GM19099 (cell line): Measurements from ENCODE around the gene LSMEM2.
A peak's percentile ranks its signal among the peaks of the same experiment; 100 is the strongest.

Experiments
- POLR2A ChIP-seq: IDR thresholded peaks from 3 replicates; pipeline ENCODE4 v1.6.1; 2011; ENCODE audit warnings: low read depth; ENCODE audit not compliant: insufficient read length; ENCODE audit errors: extremely low read depth

Gene LSMEM2

DNA sequence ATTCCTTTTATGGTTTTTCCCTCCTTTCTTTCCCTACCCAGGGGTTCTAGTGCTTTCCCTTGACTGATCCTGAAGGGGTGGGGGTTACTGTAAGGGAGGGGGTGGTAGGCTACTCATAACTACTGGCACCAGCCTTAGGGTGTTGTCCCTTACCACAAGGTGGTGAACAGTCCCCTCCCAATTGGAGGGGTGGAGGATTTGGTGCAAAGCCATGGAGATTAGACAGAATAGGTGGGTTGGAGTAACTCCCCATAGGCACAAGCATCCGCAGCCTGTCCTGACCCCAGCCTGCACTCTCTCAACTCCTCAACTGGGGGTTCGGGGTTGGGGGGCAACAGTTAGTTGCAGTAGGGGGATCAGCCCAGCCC is 46.2 kb downstream of the LSMEM2 start:
- TF ChIP-seq POLR2A, result no peak

DNA sequence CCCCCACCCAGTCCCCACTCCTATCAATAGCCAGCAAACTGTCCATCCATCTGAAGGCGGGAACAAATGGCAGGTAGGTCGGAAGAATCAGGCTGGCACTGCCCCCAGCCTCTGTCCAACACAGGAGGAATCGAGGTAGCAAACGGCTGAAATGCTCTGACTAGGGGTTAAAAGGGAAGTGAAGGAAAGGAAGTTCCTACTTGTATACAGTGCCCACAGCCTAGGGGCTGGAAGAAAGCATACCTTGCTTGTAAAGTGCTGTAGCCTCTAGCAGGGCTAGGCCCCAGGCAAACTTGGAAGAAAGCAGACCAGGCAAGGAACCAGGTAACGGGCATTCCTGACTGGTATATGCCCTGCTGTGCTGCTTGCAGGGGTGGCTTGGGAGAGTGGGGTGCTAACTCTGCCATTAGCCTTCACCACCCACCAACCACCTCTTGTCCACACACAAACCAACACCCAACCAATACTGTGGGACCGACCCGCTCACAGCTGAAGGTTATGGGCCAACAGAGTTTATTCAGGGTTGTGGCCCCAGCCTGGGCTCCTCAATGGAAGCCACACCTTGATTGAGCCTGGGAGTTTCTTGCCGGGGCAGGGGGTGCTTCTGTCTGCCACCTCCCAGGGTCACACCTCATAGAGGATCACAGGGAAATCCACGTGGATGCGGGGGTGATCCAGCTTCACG is 46.8 kb downstream of the LSMEM2 start:
- no peak for TF ChIP-seq POLR2A

DNA sequence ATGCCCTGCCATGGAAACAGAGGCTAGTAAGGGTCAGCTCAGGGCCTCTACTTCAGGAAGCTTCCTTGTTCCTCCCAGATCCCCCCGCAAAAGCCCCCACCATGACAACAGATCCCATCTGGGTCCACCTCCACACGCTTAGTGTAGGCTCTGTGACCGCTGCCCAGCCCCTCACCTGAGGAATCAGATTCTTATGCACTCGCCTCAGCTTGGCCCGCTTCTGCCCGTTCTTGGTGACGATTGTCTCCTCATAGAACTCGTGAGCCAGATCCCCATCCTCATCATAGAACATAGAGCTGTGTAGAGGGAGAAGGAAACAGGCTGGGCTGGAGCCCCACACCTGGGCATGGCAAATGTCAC is 47.3 kb downstream of the LSMEM2 start:
- no peak for TF ChIP-seq POLR2A

DNA sequence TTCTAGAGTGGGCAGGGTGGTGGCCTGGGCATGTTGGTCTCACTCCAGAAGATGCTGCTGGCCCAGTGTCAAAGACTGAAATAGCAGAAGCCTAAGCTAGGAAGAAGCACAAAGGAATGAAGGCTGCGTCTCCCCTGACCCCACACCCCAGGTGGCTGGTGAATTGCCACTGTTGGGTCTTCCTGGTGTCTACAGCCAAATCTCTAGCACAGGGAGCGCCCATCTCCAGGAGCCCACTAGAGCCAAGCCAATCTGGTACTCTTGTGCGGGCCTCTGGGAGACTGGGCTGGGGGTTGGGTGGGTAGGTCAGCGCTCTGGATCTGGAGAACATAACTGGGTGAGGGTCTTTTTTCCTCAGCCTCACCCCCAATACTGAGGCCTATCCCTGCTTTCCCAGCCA is 48.2 kb downstream of the LSMEM2 start:
- no peak for TF ChIP-seq POLR2A

DNA sequence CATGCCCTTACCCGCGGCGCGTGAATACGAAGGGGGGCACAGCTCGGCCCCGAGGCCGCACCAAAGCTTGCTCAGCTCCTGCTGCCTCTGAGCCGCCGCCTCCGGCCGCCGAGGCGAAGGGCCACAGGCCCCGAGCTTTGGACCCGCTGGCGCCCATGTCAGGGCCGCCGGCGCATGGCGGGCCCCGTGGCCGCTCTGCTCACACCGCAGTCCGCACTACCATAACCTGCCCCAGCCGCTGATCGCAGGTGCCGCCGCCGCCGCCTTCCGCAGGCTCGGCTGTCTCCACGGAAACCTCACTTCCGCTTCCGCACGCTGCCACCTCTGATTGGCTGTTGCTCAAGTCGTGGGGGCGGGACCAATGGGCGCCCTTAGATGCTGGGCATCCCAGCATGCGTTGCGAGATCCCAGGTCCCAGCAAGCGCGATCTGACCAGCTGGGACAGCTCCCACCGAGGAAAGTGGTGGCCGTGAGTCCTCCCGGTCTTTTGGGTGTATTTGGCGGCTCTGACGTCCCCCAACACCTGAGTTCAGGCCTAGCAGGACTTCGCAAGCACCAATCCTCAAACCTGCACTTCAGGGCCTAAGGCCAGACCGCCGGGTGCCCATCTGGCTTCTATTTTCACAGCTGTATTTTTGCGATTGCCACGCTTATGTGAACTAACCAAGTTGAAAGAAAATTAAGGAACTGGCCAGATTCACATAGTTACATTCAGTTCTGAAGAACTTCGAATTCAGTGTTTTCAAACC is 49.2 kb downstream of the LSMEM2 start, which contains the start of gene TUSC2:
TSS of gene TUSC2 (minus strand) at position 281 of the 749 bp plus-strand sequence. CDS start at position 157, 124 bp downstream.
- TF ChIP-seq POLR2A, result peak; percentile 92

DNA sequence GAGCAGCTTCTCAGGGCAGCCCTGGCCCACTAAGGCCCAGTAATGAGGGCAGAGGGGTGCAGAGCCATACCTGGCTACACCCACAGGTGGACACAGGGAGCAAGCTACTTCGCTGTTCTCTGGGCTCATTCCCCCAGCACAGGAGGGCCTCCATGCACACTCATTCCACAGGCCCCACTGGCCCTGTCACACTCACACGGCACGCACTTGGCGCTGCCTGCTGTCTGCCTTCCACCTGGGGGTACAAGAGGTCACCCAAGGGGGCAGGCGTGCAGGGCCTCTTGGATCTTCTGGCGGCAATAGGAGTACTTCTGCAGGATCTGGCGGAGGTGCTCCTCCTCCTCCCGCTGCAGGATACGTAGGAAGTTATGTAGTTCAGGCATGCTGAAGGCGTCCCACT is 51.4 kb downstream of the LSMEM2 start:
- TF ChIP-seq POLR2A, result no peak

DNA sequence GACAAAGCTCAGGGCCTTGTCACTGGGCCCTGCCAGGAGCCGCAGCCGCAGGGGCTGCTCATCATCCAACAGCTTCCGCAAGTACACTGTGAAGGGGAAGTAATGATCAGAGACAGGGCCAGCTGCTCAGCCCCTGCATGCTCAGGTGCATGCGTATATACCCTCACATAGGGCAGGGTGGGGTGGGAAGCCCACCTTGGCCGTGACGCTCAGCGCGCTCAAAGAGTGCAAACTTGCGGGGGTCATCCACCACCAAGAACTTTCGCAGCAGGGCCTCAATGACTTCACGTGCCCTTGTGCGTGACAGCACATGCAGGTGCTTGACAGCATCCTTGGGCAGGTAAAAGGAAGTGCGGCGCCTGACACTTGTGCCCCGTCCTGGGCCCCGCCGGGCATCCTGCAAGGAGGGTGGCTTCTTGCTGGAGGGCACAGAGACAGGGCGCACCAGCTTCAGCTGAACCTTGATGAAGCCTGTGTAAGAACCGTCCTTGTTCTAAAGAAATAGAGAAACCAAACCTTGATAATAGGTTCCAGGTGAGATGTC is 52.5 kb downstream of the LSMEM2 start:
- TF ChIP-seq POLR2A, result no peak

DNA sequence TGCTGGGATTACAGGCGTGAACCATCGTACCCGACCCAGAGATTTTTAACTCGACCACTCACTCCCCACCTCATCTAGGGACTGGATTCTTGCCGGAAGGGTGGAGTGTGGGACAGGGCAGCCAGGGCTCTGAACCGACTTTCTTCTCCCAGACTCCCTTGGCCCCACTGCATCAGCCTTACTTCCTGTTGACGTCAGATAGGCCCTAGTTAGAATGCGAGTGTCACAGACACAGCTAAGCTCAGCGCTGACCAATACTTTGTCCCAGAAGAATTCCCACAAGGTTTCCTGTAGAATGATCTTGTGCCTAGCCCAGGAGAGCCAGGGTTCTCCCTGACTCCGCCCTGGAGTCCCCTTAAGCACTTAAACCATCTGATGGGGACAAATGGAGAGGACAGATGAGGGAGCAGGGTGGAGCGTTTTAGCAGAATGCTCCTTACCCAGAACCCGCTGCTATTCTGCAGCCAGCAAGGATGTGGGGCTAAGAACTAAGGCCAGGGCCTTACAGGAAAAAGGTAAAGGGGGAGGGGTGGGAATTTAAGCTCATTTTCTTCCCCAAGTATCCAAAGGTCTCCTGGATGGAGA is 54.9 kb downstream of the LSMEM2 start:
- TF ChIP-seq POLR2A, result no peak

DNA sequence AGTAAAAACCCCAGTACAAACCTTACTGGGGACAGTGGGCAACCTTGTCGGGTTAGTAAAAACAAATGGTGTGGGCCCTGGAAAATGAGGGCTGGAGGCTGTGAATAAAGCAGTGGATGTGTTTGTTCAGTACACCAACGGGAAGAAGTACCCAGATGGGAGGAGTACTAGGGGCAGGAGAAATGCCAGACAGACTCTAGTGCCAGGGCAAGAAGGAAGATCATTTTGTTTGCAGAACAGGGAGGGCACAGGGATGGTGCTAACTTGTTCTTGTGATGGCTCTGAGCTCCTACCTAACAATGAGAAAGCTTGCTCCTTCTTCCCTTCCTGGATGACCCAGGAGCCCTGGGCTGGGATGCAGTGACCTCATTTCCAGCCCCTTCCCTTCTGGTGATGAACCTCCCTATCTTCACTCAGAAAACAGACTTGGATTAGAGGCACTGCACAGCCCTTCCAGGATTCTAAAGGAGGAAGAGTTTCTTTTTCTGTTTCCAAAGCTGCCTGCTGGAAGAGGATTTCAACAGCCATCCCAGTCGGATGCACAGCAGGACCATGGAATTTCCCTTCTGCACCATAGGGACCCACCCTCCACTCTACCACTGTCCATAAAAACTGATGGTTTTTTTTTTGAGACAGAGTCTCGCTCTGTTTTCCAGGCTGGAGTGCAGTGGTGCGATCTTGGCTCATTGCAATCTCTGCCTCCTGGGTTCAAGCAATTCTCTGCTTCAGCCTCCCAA is 55.6 kb downstream of the LSMEM2 start:
- no peak for TF ChIP-seq POLR2A

DNA sequence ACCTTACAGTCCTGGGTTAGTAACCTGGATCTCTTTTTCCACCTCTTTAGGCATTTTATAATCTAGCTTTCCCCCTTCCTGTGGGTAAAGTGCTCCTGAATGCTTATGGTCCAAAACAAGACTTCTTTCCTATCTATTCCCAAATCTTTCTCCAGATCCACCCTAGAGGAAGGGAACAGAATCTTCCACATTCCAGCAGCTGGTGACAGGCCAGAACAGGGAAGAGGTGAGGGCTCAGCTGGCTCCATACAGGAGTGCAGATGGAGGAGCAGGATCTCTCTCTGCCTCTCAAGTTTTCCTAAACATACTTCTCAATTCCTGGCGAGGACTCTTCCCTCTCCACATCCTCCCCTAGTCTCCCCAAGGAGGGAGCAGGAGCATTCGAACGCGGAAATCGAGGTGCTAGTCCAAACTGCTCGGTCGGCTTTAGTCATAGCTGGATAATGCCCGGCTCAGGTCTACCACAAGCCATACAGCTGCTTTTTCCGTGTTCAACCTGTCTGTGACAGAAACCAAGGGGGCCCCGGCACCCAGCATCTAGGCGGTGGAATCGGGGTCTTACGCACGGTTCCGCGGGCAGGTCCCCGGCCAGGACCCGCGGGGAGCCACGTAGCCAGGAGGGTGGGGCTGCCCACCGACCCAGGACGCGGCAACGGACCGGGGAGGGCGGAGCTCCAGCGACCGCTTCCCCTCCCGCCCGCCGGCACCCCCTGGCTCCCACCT is 57.7 kb downstream of the LSMEM2 start:
- TF ChIP-seq POLR2A, result no peak

DNA sequence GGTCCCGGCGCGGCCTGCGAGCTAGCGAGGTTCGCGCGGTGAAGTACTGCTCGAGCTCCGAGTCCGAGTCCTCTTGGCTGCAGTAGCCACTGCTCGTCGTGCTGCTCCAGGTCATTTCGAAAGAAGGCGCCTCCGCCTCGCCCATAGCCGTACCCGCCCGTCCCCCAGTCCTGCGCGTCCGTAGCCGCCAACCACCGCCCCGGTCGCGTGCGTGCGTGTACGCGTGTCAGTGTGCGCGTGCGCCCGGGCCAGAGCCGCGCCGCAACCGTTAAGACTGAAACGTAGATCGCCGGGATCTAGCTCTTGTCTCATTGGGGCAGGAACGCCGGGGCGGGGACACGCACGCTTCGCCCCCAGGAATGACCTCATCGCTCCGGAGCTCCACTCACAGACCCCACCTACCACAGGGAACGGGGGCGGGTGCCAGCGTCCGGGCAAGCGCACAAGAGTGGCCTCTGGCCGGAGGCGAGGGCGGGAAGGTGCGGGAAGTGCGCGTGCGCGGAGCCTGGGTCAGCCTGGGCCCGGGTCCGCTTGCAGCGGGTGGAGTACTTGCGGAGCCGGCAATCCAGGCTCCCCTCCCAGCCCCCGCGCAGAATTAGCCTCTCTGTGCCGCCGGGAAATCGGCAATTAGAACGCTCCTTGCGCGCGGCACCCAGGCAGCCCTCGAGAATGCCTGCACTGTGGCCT is 58.4 kb downstream of the LSMEM2 start:
- TF ChIP-seq POLR2A, result peak; percentile 82
